Osteoblast (primary cell): ENCODE measurements around the gene BRD3OS. TPM values are rescaled to one million over a fixed set of nuclear protein-coding genes. Genes with fewer than 3 reads are reported as not detected.

Experiments used
- DNase-seq: peaks from one replicate; pipeline ENCODE4 v3.0.0; 2011; ENCODE audit warnings: low spot score, mixed read lengths; ENCODE audit not compliant: insufficient read length; ENCODE audit errors: missing footprints
- H2AFZ ChIP-seq: 2 replicates; pipeline ENCODE4 v1.6.0; 2011; ENCODE audit warnings: mild to moderate bottlenecking, low read length
- H3K27ac ChIP-seq: 2 replicates; pipeline ENCODE4 v1.5.1; 2011; ENCODE audit warnings: mild to moderate bottlenecking, low read depth, low read length, moderate library complexity
- H3K27me3 ChIP-seq: 2 replicates; pipeline ENCODE4 v1.6.0; 2012; ENCODE audit warnings: mild to moderate bottlenecking, control low read depth, inconsistent platforms, low read length, moderate library complexity; ENCODE audit not compliant: insufficient read depth
- H3K36me3 ChIP-seq: 2 replicates; pipeline ENCODE4 v1.5.1; 2011; ENCODE audit warnings: mild to moderate bottlenecking, low read length, control low read depth, moderate library complexity; ENCODE audit not compliant: insufficient read depth
- H3K4me1 ChIP-seq: 2 replicates; pipeline ENCODE4 v1.5.1; 2011; ENCODE audit warnings: mild to moderate bottlenecking, low read length, control low read depth, moderate library complexity; ENCODE audit not compliant: insufficient read depth
- H3K4me2 ChIP-seq: 2 replicates; pipeline ENCODE4 v1.6.0; 2011; ENCODE audit warnings: mild to moderate bottlenecking, low read length; ENCODE audit not compliant: insufficient read depth
- H3K4me3 ChIP-seq: fragments of 200-600 bp; sonication (generic); 3 replicates; pipeline ENCODE4 v1.5.1; 2012; ENCODE audit warnings: mild to moderate bottlenecking, low read length, inconsistent platforms; ENCODE audit not compliant: insufficient read depth
- H3K79me2 ChIP-seq: 2 replicates; pipeline ENCODE4 v1.6.0; 2012; ENCODE audit warnings: mild to moderate bottlenecking, low read length, control low read depth, inconsistent platforms; ENCODE audit not compliant: insufficient read depth
- H3K9me3 ChIP-seq: 2 replicates; pipeline ENCODE4 v1.5.1; 2011; ENCODE audit warnings: low read depth, low read length, control low read depth
- H4K20me1 ChIP-seq: 2 replicates; pipeline ENCODE4 v1.6.0; 2012; ENCODE audit warnings: mild to moderate bottlenecking, low read length, control low read depth; ENCODE audit not compliant: insufficient read depth
- total RNA-seq: library from RNA; depleted of rRNA; stranded (reverse); fragments of >200 nt; gene quantifications from 2 replicates; pipeline ENCODE4 v1.2.3, GENCODE V29; 2012
- TF ChIP-seq, protein P1 (sequence below): IDR thresholded peaks from 2 replicates; pipeline ENCODE4 v1.5.1; 2011; ENCODE audit warnings: mild to moderate bottlenecking, low read depth, low read length, moderate library complexity; ENCODE audit errors: extremely low read depth

The BRD3OS gene
- total RNA-seq, 1 donor, result 26.1 TPM

DNA sequence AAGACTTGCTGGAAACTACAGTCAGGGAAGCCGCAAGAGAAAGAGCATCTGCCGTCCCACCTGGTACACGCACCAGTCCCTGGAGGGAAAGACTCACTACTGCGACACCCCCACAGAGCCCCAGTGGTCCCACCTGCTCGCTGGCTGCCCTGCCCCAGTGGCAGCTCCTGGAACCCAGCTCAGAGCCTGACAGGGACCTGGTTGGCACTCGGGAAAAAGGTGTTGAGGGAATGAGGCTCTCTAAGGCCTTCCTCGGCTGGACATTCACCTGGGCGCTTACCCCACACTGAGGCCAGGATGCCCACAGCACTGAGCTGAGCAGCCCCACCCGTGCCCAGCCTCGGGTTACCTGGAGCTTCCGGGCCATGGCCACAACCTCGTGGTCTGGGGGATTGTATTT, 19.7 kb downstream of the BRD3OS start:
- H3K9me3 ChIP-seq, result no peaks in the 10 kb centered on the region
- no peaks in the 10 kb centered on the region for H3K4me1 ChIP-seq
- H4K20me1 ChIP-seq, result peaks cover 21% of the 10 kb centered on the region
- H3K27ac ChIP-seq, result no peak overlapping the region
- H3K27me3 ChIP-seq, result no peaks in the 10 kb centered on the region
- no peak overlapping the region for H3K4me2 ChIP-seq
- H3K36me3 ChIP-seq, result peaks cover 38% of the 10 kb centered on the region
- no peak overlapping the region for H2AFZ ChIP-seq
- no peak for DNase-seq
- TF ChIP-seq, protein P1, sequence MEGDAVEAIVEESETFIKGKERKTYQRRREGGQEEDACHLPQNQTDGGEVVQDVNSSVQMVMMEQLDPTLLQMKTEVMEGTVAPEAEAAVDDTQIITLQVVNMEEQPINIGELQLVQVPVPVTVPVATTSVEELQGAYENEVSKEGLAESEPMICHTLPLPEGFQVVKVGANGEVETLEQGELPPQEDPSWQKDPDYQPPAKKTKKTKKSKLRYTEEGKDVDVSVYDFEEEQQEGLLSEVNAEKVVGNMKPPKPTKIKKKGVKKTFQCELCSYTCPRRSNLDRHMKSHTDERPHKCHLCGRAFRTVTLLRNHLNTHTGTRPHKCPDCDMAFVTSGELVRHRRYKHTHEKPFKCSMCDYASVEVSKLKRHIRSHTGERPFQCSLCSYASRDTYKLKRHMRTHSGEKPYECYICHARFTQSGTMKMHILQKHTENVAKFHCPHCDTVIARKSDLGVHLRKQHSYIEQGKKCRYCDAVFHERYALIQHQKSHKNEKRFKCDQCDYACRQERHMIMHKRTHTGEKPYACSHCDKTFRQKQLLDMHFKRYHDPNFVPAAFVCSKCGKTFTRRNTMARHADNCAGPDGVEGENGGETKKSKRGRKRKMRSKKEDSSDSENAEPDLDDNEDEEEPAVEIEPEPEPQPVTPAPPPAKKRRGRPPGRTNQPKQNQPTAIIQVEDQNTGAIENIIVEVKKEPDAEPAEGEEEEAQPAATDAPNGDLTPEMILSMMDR, result no peak
- no peak overlapping the region for H3K4me3 ChIP-seq
- no peaks in the 10 kb centered on the region for H3K79me2 ChIP-seq

- TF ChIP-seq, protein P1, result no peak
- no peak overlapping the region for H2AFZ ChIP-seq
- no peak overlapping the region for H3K4me2 ChIP-seq
Observed at GRCh38 chr9:134045841-134046544, 20.7 kb downstream of the BRD3OS start.

DNA sequence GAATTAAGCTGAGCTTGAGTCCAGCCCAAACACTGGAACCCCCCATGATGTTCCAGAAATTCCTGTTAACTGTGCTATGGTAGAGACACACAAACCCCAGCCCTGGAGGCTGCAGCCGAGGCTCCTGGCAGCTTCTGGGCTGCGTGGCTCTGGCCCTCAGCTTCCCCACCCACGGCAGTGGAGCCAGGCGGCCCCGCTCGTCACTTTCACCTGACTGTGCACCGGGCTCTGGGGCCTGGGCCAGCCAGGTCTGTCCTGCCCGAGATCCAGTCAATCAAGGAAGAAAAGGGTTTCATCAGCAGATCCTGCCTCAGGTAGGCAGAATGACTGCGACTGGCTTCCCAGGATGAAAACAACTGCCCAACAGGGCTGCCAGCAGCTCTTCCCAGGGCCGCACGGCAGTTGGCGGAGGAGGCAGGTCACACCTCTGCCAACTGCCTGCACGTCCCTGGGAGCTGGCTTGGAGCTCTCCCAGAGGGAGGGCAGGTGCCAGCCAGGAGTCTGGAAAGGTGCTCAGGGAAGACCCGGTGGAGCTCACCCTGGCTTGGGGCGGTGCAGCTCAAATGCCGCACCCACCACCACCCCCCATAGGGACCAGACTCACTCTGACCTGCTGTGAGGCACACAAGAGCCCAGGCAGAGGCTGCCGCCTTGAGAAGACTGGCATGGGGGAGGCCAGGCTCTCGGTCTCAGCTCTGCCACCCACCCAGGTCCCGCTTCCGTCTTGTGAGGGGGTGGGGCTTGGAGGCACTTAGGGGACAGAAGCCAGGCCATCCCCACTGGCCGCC, 21.8 kb downstream of the BRD3OS start:
- Histone ChIP-seq H3K9me3 (no peaks in the 10 kb centered on the region), H3K4me2 (no peak overlapping the region), H3K4me1 (no peaks in the 10 kb centered on the region), H3K27me3 (no peaks in the 10 kb centered on the region), H3K36me3 (peaks cover 50% of the 10 kb centered on the region), H2AFZ (no peak overlapping the region), H3K4me3 (no peak overlapping the region), H3K79me2 (no peaks in the 10 kb centered on the region), H3K27ac (no peak overlapping the region), H4K20me1 (peaks cover 16% of the 10 kb centered on the region)
- TF ChIP-seq, protein P1, result no peak
- no peak for DNase-seq

More at GRCh38 chr9:134045841-134046544, 20.7 kb downstream of the BRD3OS start:
- DNase-seq, result no peak
- no peak overlapping the region for H3K27ac ChIP-seq
- H4K20me1 ChIP-seq, result peaks cover 16% of the 10 kb centered on the region
- H3K27me3 ChIP-seq, result no peaks in the 10 kb centered on the region
- H3K4me3 ChIP-seq, result no peak overlapping the region
- H3K4me1 ChIP-seq, result no peaks in the 10 kb centered on the region
- H3K9me3 ChIP-seq, result no peaks in the 10 kb centered on the region
- no peaks in the 10 kb centered on the region for H3K79me2 ChIP-seq
- peaks cover 44% of the 10 kb centered on the region for H3K36me3 ChIP-seq
